Measurements from ENCODE around the gene CCPG1. TPM values are rescaled to one million over a fixed set of nuclear protein-coding genes. Genes with fewer than 3 reads are reported as not detected.

CCPG1 gene
- total RNA-seq, 1 donor, result 250 TPM

- Histone ChIP-seq H3K4me1 (ENCODE audit: insufficient read depth, low read length) (no peaks in the 10 kb centered on the region), H3K4me2 (ENCODE audit: insufficient read depth, low read length) (no peak overlapping the region), H2AFZ (ENCODE audit: low read length) (no peak overlapping the region), H3K36me3 (ENCODE audit: insufficient read depth, low read length) (peaks cover 17% of the 10 kb centered on the region), H3K9me3 (ENCODE audit: low read depth, low read length) (no peaks in the 10 kb centered on the region), H3K4me3 (ENCODE audit: insufficient read depth, low read length) (no peak overlapping the region), H3K27me3 (ENCODE audit: insufficient read depth, low read length) (no peaks in the 10 kb centered on the region), H4K20me1 (ENCODE audit: insufficient read depth, low read length) (no peaks in the 10 kb centered on the region), H3K27ac (ENCODE audit: low read depth, low read length) (no peak overlapping the region), H3K79me2 (ENCODE audit: insufficient read depth, low read length) (no peaks in the 10 kb centered on the region)
- no peak for TF ChIP-seq CTCF (IDR thresholded peaks at IDR 0.05; ENCODE audit: extremely low read depth, low read depth, low read length)
- DNase-seq (ENCODE audit: insufficient read length, low spot score, missing footprints), result no peak
Observed at GRCh38 chr15:55366981-55367380, 41.2 kb downstream of the CCPG1 start.

- Histone ChIP-seq H3K4me1 (ENCODE audit: insufficient read depth, low read length) (no peaks in the 10 kb centered on the region), H2AFZ (ENCODE audit: low read length) (no peak overlapping the region), H3K79me2 (ENCODE audit: insufficient read depth, low read length) (no peaks in the 10 kb centered on the region), H3K27me3 (ENCODE audit: insufficient read depth, low read length) (no peaks in the 10 kb centered on the region), H3K4me3 (ENCODE audit: insufficient read depth, low read length) (no peak overlapping the region), H3K27ac (ENCODE audit: low read depth, low read length) (no peak overlapping the region), H3K9me3 (ENCODE audit: low read depth, low read length) (no peaks in the 10 kb centered on the region), H3K4me2 (ENCODE audit: insufficient read depth, low read length) (no peak overlapping the region), H4K20me1 (ENCODE audit: insufficient read depth, low read length) (no peaks in the 10 kb centered on the region), H3K36me3 (ENCODE audit: insufficient read depth, low read length) (peaks cover 4% of the 10 kb centered on the region)
- no peak for TF ChIP-seq CTCF (IDR thresholded peaks at IDR 0.05; ENCODE audit: extremely low read depth, low read depth, low read length)
- no peak for DNase-seq (ENCODE audit: insufficient read length, low spot score, missing footprints)
Observed at GRCh38 chr15:55362641-55363040, 45.5 kb downstream of the CCPG1 start.

GRCh38 chr15:55361048-55361447 lies 47.1 kb downstream of the CCPG1 start:
- Histone ChIP-seq H4K20me1 (ENCODE audit: insufficient read depth, low read length) (no peaks in the 10 kb centered on the region), H3K36me3 (ENCODE audit: insufficient read depth, low read length) (peaks cover 9% of the 10 kb centered on the region), H3K27me3 (ENCODE audit: insufficient read depth, low read length) (no peaks in the 10 kb centered on the region), H2AFZ (ENCODE audit: low read length) (no peak overlapping the region), H3K4me3 (ENCODE audit: insufficient read depth, low read length) (no peak overlapping the region), H3K27ac (ENCODE audit: low read depth, low read length) (no peak overlapping the region), H3K4me2 (ENCODE audit: insufficient read depth, low read length) (no peak overlapping the region), H3K9me3 (ENCODE audit: low read depth, low read length) (no peaks in the 10 kb centered on the region), H3K79me2 (ENCODE audit: insufficient read depth, low read length) (no peaks in the 10 kb centered on the region), H3K4me1 (ENCODE audit: insufficient read depth, low read length) (no peaks in the 10 kb centered on the region)
- DNase-seq (ENCODE audit: insufficient read length, low spot score, missing footprints), result no peak
- TF ChIP-seq CTCF (IDR thresholded peaks at IDR 0.05; ENCODE audit: extremely low read depth, low read depth, low read length), result no peak

- no peak overlapping the region for H3K4me3 ChIP-seq (ENCODE audit: insufficient read depth, low read length)
- DNase-seq (ENCODE audit: insufficient read length, low spot score, missing footprints), result peak; percentile 32
Observed at GRCh38 chr15:55360256-55360655, 47.9 kb downstream of the CCPG1 start.

More at GRCh38 chr15:55360256-55360655, 47.9 kb downstream of the CCPG1 start:
- no peaks in the 10 kb centered on the region for H3K27me3 ChIP-seq (ENCODE audit: insufficient read depth, low read length)
- no peaks in the 10 kb centered on the region for H3K79me2 ChIP-seq (ENCODE audit: insufficient read depth, low read length)
- no peaks in the 10 kb centered on the region for H3K9me3 ChIP-seq (ENCODE audit: low read depth, low read length)
- no peak for TF ChIP-seq CTCF (IDR thresholded peaks at IDR 0.05; ENCODE audit: extremely low read depth, low read depth, low read length)
- H4K20me1 ChIP-seq (ENCODE audit: insufficient read depth, low read length), result no peaks in the 10 kb centered on the region
- H3K4me1 ChIP-seq (ENCODE audit: insufficient read depth, low read length), result no peaks in the 10 kb centered on the region
- no peak overlapping the region for H3K27ac ChIP-seq (ENCODE audit: low read depth, low read length)
- H2AFZ ChIP-seq (ENCODE audit: low read length), result peak overlapping the region; percentile 17
- H3K36me3 ChIP-seq (ENCODE audit: insufficient read depth, low read length), result peaks cover 9% of the 10 kb centered on the region
- H3K4me2 ChIP-seq (ENCODE audit: insufficient read depth, low read length), result no peak overlapping the region

All from osteoblast (primary cell).